Loucy (cell line): ENCODE measurements around the gene ATP11A.

ENCODE experiments used
- H2AFZ ChIP-seq: fragments of 200-600 bp; sonication (generic); 2 replicates; pipeline ENCODE4 v1.6.0; 2016; ENCODE audit warnings: antibody characterized with exemption, mild to moderate bottlenecking, low read length, moderate library complexity
- H3F3A ChIP-seq: fragments of 200-600 bp; 2 replicates; pipeline ENCODE4 v1.6.0; 2016; ENCODE audit warnings: antibody characterized with exemption, low read depth, mild to moderate bottlenecking
- H3K27me3 ChIP-seq: fragments of 200-600 bp; sonication (generic); 2 replicates; pipeline ENCODE4 v1.6.1; 2014; ENCODE audit warnings: low read length, mild to moderate bottlenecking; ENCODE audit not compliant: insufficient read depth, poor library complexity, severe bottlenecking
- H3K36me3 ChIP-seq: fragments of 200-600 bp; sonication (generic); 2 replicates; pipeline ENCODE4 v1.6.1; 2016; ENCODE audit warnings: low read length; ENCODE audit not compliant: insufficient read depth
- H3K4me1 ChIP-seq: fragments of 200-600 bp; sonication (generic); 2 replicates; pipeline ENCODE4 v1.5.1; 2014; ENCODE audit warnings: low read length, mild to moderate bottlenecking; ENCODE audit not compliant: insufficient read depth, poor library complexity, severe bottlenecking
- H3K4me2 ChIP-seq: fragments of 200-600 bp; sonication (generic); 2 replicates; pipeline ENCODE4 v1.6.0; 2014; ENCODE audit warnings: antibody characterized with exemption, low read length, low read depth, mild to moderate bottlenecking; ENCODE audit not compliant: poor library complexity, severe bottlenecking
- H3K4me3 ChIP-seq: fragments of 200-600 bp; sonication (generic); 2 replicates; pipeline ENCODE4 v1.5.1; 2014; ENCODE audit warnings: low read length, mild to moderate bottlenecking, mixed read lengths; ENCODE audit not compliant: poor library complexity, severe bottlenecking
- H3K79me2 ChIP-seq: fragments of 200-600 bp; sonication (generic); 2 replicates; pipeline ENCODE4 v1.6.1; 2014; ENCODE audit warnings: low read length; ENCODE audit not compliant: insufficient read depth
- H3K9ac ChIP-seq: fragments of 200-600 bp; sonication (generic); 2 replicates; pipeline ENCODE4 v1.6.0; 2014; ENCODE audit warnings: mild to moderate bottlenecking, low read depth, low read length, moderate library complexity; ENCODE audit not compliant: poor library complexity, severe bottlenecking
- H3K9me2 ChIP-seq: fragments of 200-600 bp; sonication (generic); replicated peaks from 2 replicates; pipeline ENCODE4 v1.6.1; 2016; ENCODE audit warnings: low read depth, low read length, mixed read lengths
- H3K9me3 ChIP-seq: fragments of 200-600 bp; sonication (generic); 2 replicates; pipeline ENCODE4 v1.6.1; 2014; ENCODE audit warnings: mild to moderate bottlenecking, antibody characterized with exemption, low read length, low read depth; ENCODE audit not compliant: insufficient read depth
- H4K20me1 ChIP-seq: fragments of 200-600 bp; sonication (generic); 2 replicates; pipeline ENCODE4 v1.6.0; 2014; ENCODE audit warnings: antibody characterized with exemption, low read length, mild to moderate bottlenecking; ENCODE audit not compliant: insufficient read depth, poor library complexity, severe bottlenecking
- EZH2phosphoT487 ChIP-seq: fragments of 200-600 bp; IDR thresholded peaks from 2 replicates; pipeline ENCODE4 v1.6.1; 2018; ENCODE audit warnings: antibody characterized with exemption, mild to moderate bottlenecking, moderate library complexity, borderline replicate concordance
- TF ChIP-seq, protein P1 (sequence below): fragments of 200-600 bp; sonication (generic); conservative IDR thresholded peaks from 2 replicates; pipeline ENCODE4 v1.5.1; 2014; ENCODE audit warnings: mild to moderate bottlenecking, antibody characterized with exemption, low read length

ATP11A gene

DNA sequence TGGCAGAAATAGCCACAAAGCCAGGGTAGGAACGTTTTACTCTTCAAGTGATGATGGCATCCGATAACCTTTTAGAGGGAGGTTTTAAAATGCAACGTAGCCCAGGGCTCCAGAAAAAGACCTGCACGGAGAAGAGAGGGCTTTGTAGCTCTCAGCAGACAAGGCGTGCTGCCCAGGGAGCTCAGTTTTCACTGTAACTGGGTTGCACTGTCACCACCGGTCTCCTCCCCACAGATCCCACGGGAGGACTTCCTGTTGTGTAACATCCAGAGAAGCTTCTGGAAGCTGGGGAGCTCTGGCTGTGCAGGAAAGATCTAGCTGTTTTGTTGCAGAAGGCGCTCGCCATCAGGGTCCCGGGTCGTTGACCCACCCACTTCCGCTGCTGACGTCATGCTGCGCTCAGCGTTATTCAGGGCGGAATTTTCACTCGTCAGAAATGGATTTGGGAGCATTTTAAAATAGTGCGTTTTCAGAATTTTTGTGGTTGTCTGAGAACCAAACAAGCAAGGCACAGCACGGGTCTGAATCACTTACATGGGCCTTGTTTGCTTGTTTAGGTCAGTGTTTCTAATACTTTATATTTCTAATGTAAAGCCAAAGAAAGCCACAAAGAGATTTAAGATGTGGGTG is 50.8 kb downstream of the ATP11A start:
- Histone ChIP-seq H3K36me3 (no peaks in the 10 kb centered on the region; the same call in 1 of the 2 replicates), H3K9ac (no peak overlapping the region), H3K4me2 (no peak overlapping the region), H3F3A (no peaks in the 10 kb centered on the region), H3K9me3 (no peaks in the 10 kb centered on the region), H3K4me1 (no peaks in the 10 kb centered on the region), H4K20me1 (no peaks in the 10 kb centered on the region), H3K9me2 (no peaks in the 10 kb centered on the region), H3K4me3 (no peak overlapping the region), H2AFZ (no peak overlapping the region), H3K27me3 (no peaks in the 10 kb centered on the region), H3K79me2 (peaks cover 5% of the 10 kb centered on the region; the same call in 1 of the 2 replicates)
- TF ChIP-seq, protein P1, sequence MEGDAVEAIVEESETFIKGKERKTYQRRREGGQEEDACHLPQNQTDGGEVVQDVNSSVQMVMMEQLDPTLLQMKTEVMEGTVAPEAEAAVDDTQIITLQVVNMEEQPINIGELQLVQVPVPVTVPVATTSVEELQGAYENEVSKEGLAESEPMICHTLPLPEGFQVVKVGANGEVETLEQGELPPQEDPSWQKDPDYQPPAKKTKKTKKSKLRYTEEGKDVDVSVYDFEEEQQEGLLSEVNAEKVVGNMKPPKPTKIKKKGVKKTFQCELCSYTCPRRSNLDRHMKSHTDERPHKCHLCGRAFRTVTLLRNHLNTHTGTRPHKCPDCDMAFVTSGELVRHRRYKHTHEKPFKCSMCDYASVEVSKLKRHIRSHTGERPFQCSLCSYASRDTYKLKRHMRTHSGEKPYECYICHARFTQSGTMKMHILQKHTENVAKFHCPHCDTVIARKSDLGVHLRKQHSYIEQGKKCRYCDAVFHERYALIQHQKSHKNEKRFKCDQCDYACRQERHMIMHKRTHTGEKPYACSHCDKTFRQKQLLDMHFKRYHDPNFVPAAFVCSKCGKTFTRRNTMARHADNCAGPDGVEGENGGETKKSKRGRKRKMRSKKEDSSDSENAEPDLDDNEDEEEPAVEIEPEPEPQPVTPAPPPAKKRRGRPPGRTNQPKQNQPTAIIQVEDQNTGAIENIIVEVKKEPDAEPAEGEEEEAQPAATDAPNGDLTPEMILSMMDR = no peak
- no peak for TF ChIP-seq EZH2phosphoT487

DNA sequence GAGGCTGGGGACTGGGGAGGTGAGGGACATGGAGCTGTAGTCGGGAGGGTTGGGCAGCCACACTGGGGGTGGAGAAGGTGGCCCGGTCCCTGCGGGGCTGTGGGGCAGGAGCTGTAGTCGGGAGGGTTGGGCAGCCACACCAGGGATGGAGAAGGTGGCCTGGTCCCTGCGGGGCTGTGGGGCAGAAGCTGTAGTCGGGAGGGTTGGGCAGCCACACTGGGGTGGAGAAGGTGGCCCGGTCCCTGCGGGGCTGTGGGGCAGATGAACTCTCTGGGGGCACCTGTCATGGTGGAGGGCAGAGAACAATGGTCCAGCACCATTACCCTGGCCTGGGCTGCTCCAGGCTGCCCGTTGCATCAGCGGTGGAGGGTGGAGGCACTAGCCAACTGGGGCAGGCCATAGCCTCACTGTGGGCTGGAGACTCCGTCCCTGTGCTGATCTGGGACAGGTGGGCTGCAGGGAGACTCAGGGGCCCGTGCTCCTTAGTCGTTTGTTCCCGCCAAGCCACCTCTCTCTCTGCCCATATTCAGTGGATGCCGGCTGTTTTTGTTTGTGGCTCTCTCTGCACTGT is 51.4 kb downstream of the ATP11A start:
- Histone ChIP-seq H3K4me2 (no peak overlapping the region), H3K4me1 (no peaks in the 10 kb centered on the region), H3K9ac (no peak overlapping the region), H3K79me2 (peaks cover 5% of the 10 kb centered on the region; the same call in 1 of the 2 replicates), H3K9me2 (no peaks in the 10 kb centered on the region), H3K36me3 (no peaks in the 10 kb centered on the region), H3K27me3 (no peaks in the 10 kb centered on the region), H2AFZ (no peak overlapping the region), H3K4me3 (no peak overlapping the region), H3K9me3 (no peaks in the 10 kb centered on the region), H3F3A (no peaks in the 10 kb centered on the region), H4K20me1 (no peaks in the 10 kb centered on the region)
- TF ChIP-seq, protein P1 = no peak
- TF ChIP-seq EZH2phosphoT487 = no peak

DNA sequence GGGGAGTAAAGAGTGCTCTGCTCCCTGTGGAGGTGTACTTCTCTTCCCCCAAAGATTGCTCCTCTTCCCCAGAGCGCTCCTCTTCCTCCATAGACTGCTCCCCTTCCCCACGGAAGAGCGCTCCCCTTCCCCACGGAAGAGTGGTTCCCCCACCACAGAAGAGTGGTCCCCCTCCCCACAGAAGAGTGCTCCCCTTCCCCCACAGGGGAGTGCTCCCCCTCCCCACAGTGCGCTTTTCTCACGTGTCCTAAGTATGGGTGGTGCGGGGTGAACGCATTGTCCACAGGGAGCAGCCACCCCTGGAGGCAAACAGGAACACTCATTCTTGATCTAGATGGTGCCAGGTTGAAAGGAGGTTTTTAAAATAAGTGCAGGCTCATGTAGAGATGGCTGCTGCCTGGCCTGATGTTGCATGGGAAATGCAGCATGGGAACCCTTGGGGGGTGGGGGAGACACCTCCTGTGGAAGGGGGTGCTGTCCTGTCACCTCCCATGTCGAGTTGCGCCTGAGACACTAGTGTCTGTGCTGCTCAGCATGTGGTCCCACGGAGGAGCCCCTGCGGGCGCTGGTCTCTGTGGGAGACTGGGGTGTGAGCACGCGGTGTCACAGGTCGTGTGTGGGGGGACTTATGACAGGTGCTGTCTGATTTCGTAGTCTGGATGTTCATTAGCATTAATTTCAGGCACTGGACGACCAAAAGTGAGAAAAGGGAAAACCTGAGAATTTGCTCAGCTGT is 52.2 kb downstream of the ATP11A start:
- no peaks in the 10 kb centered on the region for H3K4me1 ChIP-seq
- no peak overlapping the region for H2AFZ ChIP-seq
- no peaks in the 10 kb centered on the region for H3K36me3 ChIP-seq
- H3K79me2 ChIP-seq = peaks cover 5% of the 10 kb centered on the region; the same call in 1 of the 2 replicates
- H3K4me3 ChIP-seq = no peak overlapping the region
- no peaks in the 10 kb centered on the region for H3F3A ChIP-seq
- no peaks in the 10 kb centered on the region for H3K9me2 ChIP-seq
- no peak overlapping the region for H3K4me2 ChIP-seq
- H3K9ac ChIP-seq = no peak overlapping the region
- no peaks in the 10 kb centered on the region for H3K9me3 ChIP-seq
- TF ChIP-seq, protein P1 = no peak
- TF ChIP-seq EZH2phosphoT487 = no peak
- H4K20me1 ChIP-seq = no peaks in the 10 kb centered on the region
- H3K27me3 ChIP-seq = no peaks in the 10 kb centered on the region
